NOMO-1 treated with dmso at 0.1 percent for 144 hours (cell line): ENCODE results near the gene DXO.

ENCODE experiments used
- DNase-seq: peaks from one replicate; lab custom pipeline; 2025; ENCODE audit not compliant: unreplicated experiment; lab: John Stamatoyannopoulos, UW

The DXO gene

GRCh38 chr6:31958741-31959739, 12.9 kb downstream of the DXO start, which contains the start of the genes NELFE and SKIC2:
Gene NELFE, minus strand, starts transcription at chr6:31958971. Its CDS starts 525 bp downstream, at chr6:31958446.
Gene SKIC2, plus strand, starts transcription at chr6:31959175. Its CDS starts 18 bp downstream, at chr6:31959193.
- peak; percentile 98 for DNase-seq

GRCh38 chr6:31958412-31958740, 13.6 kb downstream of the DXO start:
- DNase-seq, result no peak

GRCh38 chr6:31956796-31957195, 15.1 kb downstream of the DXO start:
- DNase-seq, result no peak

GRCh38 chr6:31954511-31954910, 17.4 kb downstream of the DXO start:
- DNase-seq, result no peak

GRCh38 chr6:31952890-31953289, 19.0 kb downstream of the DXO start:
- no peak for DNase-seq

GRCh38 chr6:31952140-31952805, 19.7 kb downstream of the DXO start:
- DNase-seq, result no peak

- DNase-seq, result no peak
Measured at GRCh38 chr6:31949926-31950548, 21.9 kb downstream of the DXO start.

- DNase-seq, result no peak
Measured at GRCh38 chr6:31948753-31949413, 23.1 kb downstream of the DXO start.

- DNase-seq, result no peak
Measured at GRCh38 chr6:31948306-31948705, 23.6 kb downstream of the DXO start.

GRCh38 chr6:31947864-31948263, 24.1 kb downstream of the DXO start:
- DNase-seq, result no peak

GRCh38 chr6:31947070-31947675, 24.8 kb downstream of the DXO start:
- DNase-seq, result no peak

- DNase-seq, result no peak
Measured at GRCh38 chr6:31946370-31946885, 25.5 kb downstream of the DXO start.

GRCh38 chr6:31945507-31946369, 26.2 kb downstream of the DXO start, which contains the start of gene CFB:
Gene CFB, plus strand, starts transcription at chr6:31946095. Its CDS starts 127 bp downstream, at chr6:31946222.
- no peak for DNase-seq

- no peak for DNase-seq
Measured at GRCh38 chr6:31945154-31945506, 26.8 kb downstream of the DXO start.

GRCh38 chr6:31943742-31944141, 28.2 kb downstream of the DXO start:
- no peak for DNase-seq

- DNase-seq, result no peak
Measured at GRCh38 chr6:31940256-31940664, 31.7 kb downstream of the DXO start.

- DNase-seq, result no peak
Measured at GRCh38 chr6:31935823-31936222, 36.1 kb downstream of the DXO start.

- DNase-seq, result no peak
Measured at GRCh38 chr6:31935021-31935420, 36.9 kb downstream of the DXO start.

GRCh38 chr6:31933537-31933936, 38.4 kb downstream of the DXO start:
- no peak for DNase-seq
